Fibroblast of villous mesenchyme (primary cell): ENCODE data around the gene SSBP1. TPM values are rescaled to one million over a fixed set of nuclear protein-coding genes. Genes with fewer than 3 reads are reported as not detected.

Experiments used
- DNase-seq: peaks from one replicate; pipeline ENCODE4 v3.0.0-alpha.2; 2010; ENCODE audit warnings: low read depth
- H3K4me3 ChIP-seq: 2 replicates; pipeline ENCODE4 v1.5.1; 2011; ENCODE audit warnings: low read depth, mild to moderate bottlenecking, low read length
- CTCF ChIP-seq: IDR thresholded peaks from 2 replicates; pipeline ENCODE4 v1.5.1; 2012; ENCODE audit warnings: low read depth, mild to moderate bottlenecking, low read length; ENCODE audit not compliant: insufficient read depth
- small RNA-seq: library from RNA; depleted of rRNA; stranded (forward); fragments of <200 nt; gene quantifications from one replicate; pipeline ENCODE3, GENCODE V24; 2012
- total RNA-seq: library from RNA; depleted of rRNA; stranded (reverse); fragments of >200 nt; gene quantifications from 2 replicates; pipeline ENCODE4 v1.2.3, GENCODE V29; 2012

SSBP1 gene
- total RNA-seq, 1 donor, result 105 TPM

GRCh38 chr7:141792526-141792925 is 54.4 kb downstream of the SSBP1 start:
- H3K4me3 ChIP-seq, result no peak overlapping the region
- DNase-seq, result no peak
- no peak for TF ChIP-seq CTCF

Small RNAs within 50 kb of the gene (small RNA-seq; reads per million reads assigned to genes)
- gene RNU1-82P, result not detected

Other genes with a start within 250 kb of the SSBP1 start
- gene AGK, start 186.9 kb upstream of the SSBP1 start, total RNA-seq, result 30.0 and 43.2 TPM in 2 replicates
- gene DENND11, start 36.2 kb upstream of the SSBP1 start, total RNA-seq, result 4.8 and 5.6 TPM in 2 replicates
- 0.32 TPM in 1 of 2 replicates, not detected in the other for gene WEE2, start 30.0 kb upstream of the SSBP1 start, total RNA-seq
- 1.3 and 1.7 TPM in 2 replicates for gene TAS2R3, start 25.7 kb downstream of the SSBP1 start, total RNA-seq
- gene TAS2R4, start 38.3 kb downstream of the SSBP1 start, total RNA-seq, result 0.86 and 1.3 TPM in 2 replicates
- gene TAS2R5, start 51.9 kb downstream of the SSBP1 start, total RNA-seq, result 0.32 and 0.86 TPM in 2 replicates
- not detected in 2 replicates for gene PRSS37, start 103.1 kb downstream of the SSBP1 start, total RNA-seq
- not detected in 2 replicates for gene OR9A4, start 178.0 kb downstream of the SSBP1 start, total RNA-seq
- not detected in 2 replicates for gene CLEC5A, start 208.6 kb downstream of the SSBP1 start, total RNA-seq
- not detected in 2 replicates for gene TAS2R38, start 235.4 kb downstream of the SSBP1 start, total RNA-seq